Immature natural killer cell (primary cell): Measurements from ENCODE around the gene DYNLRB2. TPM values are rescaled to one million over a fixed set of nuclear protein-coding genes. Genes with fewer than 3 reads are reported as not detected.

Experiments
- DNase-seq, 3 donors: peaks; one replicate each; pipeline ENCODE4 v3.0.0; 2022; ENCODE audit warnings: mixed read lengths in 1 of 3
- H3K27ac Mint-ChIP-seq, 6 donors: one replicate each; pipeline ENCODE4 v1.8.0; 2020; ENCODE audit warnings: mixed read lengths in 6 of 6, mild to moderate bottlenecking in 5 of 6, inconsistent platforms in 4 of 6, moderate library complexity in 3 of 6
- H3K27me3 Mint-ChIP-seq, 3 donors: one replicate each; pipeline ENCODE4 v1.8.0; 2020 to 2021; ENCODE audit warnings: low read depth in 3 of 3, mild to moderate bottlenecking in 3 of 3, mixed read lengths in 3 of 3, moderate library complexity in 3 of 3, inconsistent platforms in 1 of 3
- H3K36me3 Mint-ChIP-seq, 3 donors: one replicate each; pipeline ENCODE4 v1.8.0; 2020; ENCODE audit warnings: mixed read lengths in 3 of 3, inconsistent platforms in 2 of 3, mild to moderate bottlenecking in 2 of 3
- H3K4me1 Mint-ChIP-seq, 2 donors: one replicate each; pipeline ENCODE4 v1.8.0; 2020; ENCODE audit warnings: inconsistent platforms in 2 of 2, mild to moderate bottlenecking in 2 of 2, mixed read lengths in 2 of 2, moderate library complexity in 1 of 2
- H3K4me3 Mint-ChIP-seq, 5 donors: one replicate each; pipeline ENCODE4 v1.8.0; 2020; ENCODE audit warnings: mild to moderate bottlenecking in 5 of 5, mixed read lengths in 5 of 5, inconsistent platforms in 3 of 5, moderate library complexity in 3 of 5
- H3K9me3 Mint-ChIP-seq, 6 donors: one replicate each; pipeline ENCODE4 v1.8.0; 2020; ENCODE audit warnings: mild to moderate bottlenecking in 6 of 6, mixed read lengths in 6 of 6, inconsistent platforms in 4 of 6, moderate library complexity in 3 of 6
- polyA plus RNA-seq, 3 donors: library from polyadenylated mRNA; unstranded; fragments of 300-500 nt; fragmentation: Illumina TruSeq; gene quantifications; one replicate each; pipeline ENCODE4 v1.2.3, GENCODE V29; 2021

Gene DYNLRB2
- polyA plus RNA-seq, 3 donors from 2014 or later: 0.81 to 1.1 TPM; not detected in 1

GRCh38 chr16:80592273-80592672 lies 51.5 kb downstream of the DYNLRB2 start:
- Mint-ChIP-seq H3K36me3 (peaks cover 7 to 10% (median 9%) of the 10 kb centered on the region in 3 donors), H3K27ac (no peak overlapping the region), H3K4me3 (peak overlapping the region in 1 of 5 donors; percentile 20), H3K9me3 (peaks cover 0 to 4% (median 0%) of the 10 kb centered on the region in 6 donors), H3K4me1 (peaks cover 15 to 18% of the 10 kb centered on the region in 2 donors), H3K27me3 (peaks cover 6 to 24% (median 18%) of the 10 kb centered on the region in 3 donors)
- DNase-seq: no peak

- DNase-seq: no peak
- peaks cover 6 to 20% (median 16%) of the 10 kb centered on the region in 3 donors for H3K27me3 Mint-ChIP-seq
- H3K9me3 Mint-ChIP-seq: peaks cover 0 to 4% (median 0%) of the 10 kb centered on the region in 6 donors
- H3K27ac Mint-ChIP-seq: no peak overlapping the region
- no peak overlapping the region for H3K4me3 Mint-ChIP-seq
- peaks cover 7 to 10% (median 9%) of the 10 kb centered on the region in 3 donors for H3K36me3 Mint-ChIP-seq
- peaks cover 15 to 18% of the 10 kb centered on the region in 2 donors for H3K4me1 Mint-ChIP-seq
Observed at GRCh38 chr16:80594756-80595155, 54.0 kb downstream of the DYNLRB2 start.

GRCh38 chr16:80596507-80597207 lies 55.9 kb downstream of the DYNLRB2 start:
- H3K36me3 Mint-ChIP-seq: peaks cover 7 to 10% (median 9%) of the 10 kb centered on the region in 3 donors
- peak overlapping the region in 1 of 5 donors; percentile 0 for H3K4me3 Mint-ChIP-seq
- H3K27ac Mint-ChIP-seq: no peak overlapping the region
- H3K9me3 Mint-ChIP-seq: peaks cover 0 to 4% (median 0%) of the 10 kb centered on the region in 6 donors
- peaks cover 2 to 8% of the 10 kb centered on the region in 2 donors for H3K4me1 Mint-ChIP-seq
- DNase-seq: no peak
- peaks cover 3 to 16% (median 16%) of the 10 kb centered on the region in 3 donors for H3K27me3 Mint-ChIP-seq

- Mint-ChIP-seq H3K27ac (no peak overlapping the region), H3K4me3 (no peak overlapping the region), H3K9me3 (peaks cover 0 to 4% (median 0%) of the 10 kb centered on the region in 6 donors)
Observed at GRCh38 chr16:80599466-80599865, 58.7 kb downstream of the DYNLRB2 start.

More at GRCh38 chr16:80599466-80599865, 58.7 kb downstream of the DYNLRB2 start:
- Mint-ChIP-seq H3K27me3 (peaks cover 0 to 8% (median 2%) of the 10 kb centered on the region in 3 donors), H3K36me3 (peaks cover 7 to 10% (median 9%) of the 10 kb centered on the region in 3 donors), H3K4me1 (no peaks in the 10 kb centered on the region)
- no peak for DNase-seq
